Fibroblast of the aortic adventitia (primary cell): ENCODE measurements around the gene CALD1. TPM values are rescaled to one million over a fixed set of nuclear protein-coding genes. Genes with fewer than 3 reads are reported as not detected.

ENCODE experiments used
- DNase-seq: peaks from one replicate; pipeline ENCODE4 v3.0.0-alpha.2; 2010; ENCODE audit warnings: low read depth
- H3K4me3 ChIP-seq: 2 replicates; pipeline ENCODE4 v1.5.1; 2011; ENCODE audit warnings: low read depth, mild to moderate bottlenecking, control low read depth, low read length, moderate library complexity
- CTCF ChIP-seq: IDR thresholded peaks from 2 replicates; pipeline ENCODE4 v1.5.1; 2011; ENCODE audit warnings: mild to moderate bottlenecking, low read length, control low read depth, inconsistent platforms; ENCODE audit not compliant: insufficient read depth
- total RNA-seq: library from RNA; depleted of rRNA; stranded (reverse); fragments of >200 nt; gene quantifications from 2 replicates; pipeline ENCODE4 v1.2.3, GENCODE V29; 2012; ENCODE audit warnings: low replicate concordance

CALD1 gene
- total RNA-seq, 1 donor, result 201 TPM

DNA sequence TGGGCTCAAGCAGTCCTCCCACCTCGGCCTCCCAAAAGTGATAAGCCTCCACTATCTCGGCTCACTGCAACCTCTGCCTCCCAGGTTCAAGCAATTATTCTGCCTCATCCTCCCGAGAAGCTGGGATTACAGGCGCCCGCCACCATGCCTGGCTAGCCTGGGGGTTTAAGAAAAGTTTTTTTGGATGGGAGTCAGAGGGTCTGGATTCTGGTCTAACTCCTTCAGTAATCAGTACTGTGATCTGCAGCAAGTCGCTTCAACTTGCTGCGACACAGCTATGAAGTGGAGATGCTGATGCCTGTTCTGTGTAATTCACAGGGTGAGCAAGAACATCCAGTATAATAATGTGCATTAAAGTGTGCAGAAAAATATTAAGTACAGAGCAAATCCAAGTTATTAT, 118.5 kb downstream of the CALD1 start:
- no peak overlapping the region for H3K4me3 ChIP-seq
- TF ChIP-seq CTCF, result no peak
- no peak for DNase-seq

GRCh38 chr7:134899729-134900128, 120.3 kb downstream of the CALD1 start:
- no peak overlapping the region for H3K4me3 ChIP-seq
- peak; percentile 51 for DNase-seq
- TF ChIP-seq CTCF, result no peak

DNA sequence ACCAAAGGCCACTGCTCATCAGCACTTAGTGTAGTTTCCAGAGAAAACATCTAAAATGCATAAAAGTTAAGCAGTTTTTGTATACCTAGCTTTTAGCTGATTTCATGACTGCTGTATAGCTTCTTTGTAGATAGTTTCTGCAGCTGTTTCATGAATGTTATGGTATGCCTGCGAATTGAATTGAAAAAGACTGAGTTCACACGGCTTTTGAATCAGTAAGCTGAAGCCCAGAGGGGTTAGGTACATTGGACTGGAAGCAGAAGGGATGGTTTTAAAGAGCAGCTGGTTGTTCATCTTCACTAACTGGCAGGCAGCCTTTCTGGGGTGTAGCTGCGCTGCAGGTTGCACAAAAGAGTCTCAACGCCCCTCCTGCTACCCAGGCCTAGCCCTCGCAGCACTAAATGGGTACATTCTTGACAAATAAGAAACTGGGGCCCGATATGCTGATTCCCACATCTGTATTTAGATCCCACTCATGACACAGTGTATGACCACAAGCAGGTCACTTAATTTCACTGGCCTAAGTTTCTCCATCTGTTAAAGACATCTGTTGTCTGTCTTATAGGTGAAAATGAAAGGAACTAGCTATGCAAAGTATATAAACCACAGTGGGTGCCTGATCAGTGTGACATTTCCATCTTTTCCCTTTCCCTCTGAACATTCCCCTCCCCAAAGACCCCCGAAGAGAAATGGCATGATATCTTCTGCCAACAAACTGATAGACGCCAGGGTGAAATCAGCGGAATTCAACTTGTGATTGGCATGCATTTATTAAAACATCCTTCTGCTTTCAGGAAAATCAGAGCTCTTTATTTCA, 120.9 kb downstream of the CALD1 start:
- no peak overlapping the region for H3K4me3 ChIP-seq
- DNase-seq, result no peak
- TF ChIP-seq CTCF, result no peak

DNA sequence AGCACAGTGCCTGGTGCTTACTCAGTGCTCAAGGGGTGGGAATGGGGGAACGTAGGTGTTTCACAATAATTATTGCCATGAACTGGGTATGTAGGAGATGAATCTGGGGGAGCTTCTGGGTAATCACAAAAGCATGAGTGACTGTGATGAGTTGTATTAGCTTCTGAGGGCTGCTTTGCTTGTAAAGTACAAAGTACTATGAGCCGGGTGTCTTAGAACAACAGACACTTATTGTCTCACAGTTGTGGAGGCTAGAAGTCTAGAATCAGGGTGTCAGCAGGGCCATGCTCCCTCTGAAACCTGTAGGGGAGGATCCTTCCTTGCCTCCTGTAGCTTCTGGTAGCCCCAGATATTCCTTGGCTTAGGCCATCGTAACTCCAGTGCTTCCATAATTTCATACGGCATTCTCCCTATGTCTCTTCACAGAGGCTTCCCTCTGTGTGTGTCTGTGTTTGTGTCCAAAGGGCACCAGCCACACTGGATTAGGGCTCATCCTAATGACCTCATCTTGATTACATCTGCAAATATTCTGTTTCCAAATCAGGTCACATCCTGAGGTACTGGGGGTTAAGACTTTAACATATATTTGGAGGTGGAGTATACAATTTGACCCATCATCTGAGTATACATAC, 122.1 kb downstream of the CALD1 start:
- no peak for TF ChIP-seq CTCF
- no peak overlapping the region for H3K4me3 ChIP-seq
- DNase-seq, result no peak

DNA sequence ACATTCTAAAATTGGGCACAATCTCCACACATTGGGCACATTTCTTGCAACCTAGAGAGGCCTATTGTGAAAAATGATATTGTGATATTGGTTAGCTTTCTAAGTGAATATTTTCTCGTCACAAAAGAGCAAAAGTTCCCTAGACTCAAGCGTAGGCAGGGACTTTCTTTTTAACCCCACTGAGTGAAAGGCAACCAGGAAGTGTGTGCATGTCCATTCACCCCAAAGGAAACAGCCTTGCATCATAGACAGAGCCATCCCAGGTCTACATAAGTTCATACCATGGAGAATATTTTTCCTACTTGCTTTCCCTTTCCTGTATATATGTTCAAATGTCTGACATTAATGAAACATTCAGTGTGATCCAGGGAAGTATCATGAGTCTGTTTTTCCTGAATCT, 122.6 kb downstream of the CALD1 start:
- DNase-seq, result no peak
- H3K4me3 ChIP-seq, result no peak overlapping the region
- TF ChIP-seq CTCF, result no peak

GRCh38 chr7:134903073-134903790, 123.8 kb downstream of the CALD1 start:
- H3K4me3 ChIP-seq, result no peak overlapping the region
- no peak for DNase-seq
- TF ChIP-seq CTCF, result no peak
